NAMALWA (cell line): Measurements from ENCODE around the gene PPP2R5B.
A peak's percentile ranks its signal among the peaks of the same experiment; 100 is the strongest.

Experiments
- DNase-seq: peaks from one replicate; pipeline ENCODE4 v3.0.0-alpha.2; 2015; ENCODE audit warnings: low spot score

Gene PPP2R5B

GRCh38 chr11:64908766-64909165 is 15.7 kb upstream of the PPP2R5B start:
- DNase-seq: no peak

GRCh38 chr11:64909653-64910343 is 14.7 kb upstream of the PPP2R5B start:
- DNase-seq: no peak

- DNase-seq: no peak
Observed at GRCh38 chr11:64910451-64911093, 13.9 kb upstream of the PPP2R5B start.

GRCh38 chr11:64911142-64911541 is 13.3 kb upstream of the PPP2R5B start:
- no peak for DNase-seq

- DNase-seq: no peak
Observed at GRCh38 chr11:64911689-64912088, 12.8 kb upstream of the PPP2R5B start.

- DNase-seq: no peak
Observed at GRCh38 chr11:64913171-64913727, 11.2 kb upstream of the PPP2R5B start.

- no peak for DNase-seq
Observed at GRCh38 chr11:64914123-64914522, 10.4 kb upstream of the PPP2R5B start.

- DNase-seq: no peak
Observed at GRCh38 chr11:64915376-64915887, 9.1 kb upstream of the PPP2R5B start.

GRCh38 chr11:64916040-64916774 is 8.3 kb upstream of the PPP2R5B start:
- peak; percentile 66 for DNase-seq

GRCh38 chr11:64916775-64917662 is 7.5 kb upstream of the PPP2R5B start, which contains the start of gene ATG2A:
Gene ATG2A (minus strand): TSS chr11:64917209. CDS start chr11:64917135, 74 bp downstream.
- DNase-seq: peak; percentile 100

GRCh38 chr11:64917663-64917995 is 6.9 kb upstream of the PPP2R5B start:
- DNase-seq: no peak

GRCh38 chr11:64918017-64918416 is 6.5 kb upstream of the PPP2R5B start:
- DNase-seq: peak; percentile 77

GRCh38 chr11:64919627-64920026 is 4.9 kb upstream of the PPP2R5B start:
- no peak for DNase-seq

GRCh38 chr11:64920124-64920523 is 4.4 kb upstream of the PPP2R5B start:
- DNase-seq: no peak

GRCh38 chr11:64921384-64921783 is 3.1 kb upstream of the PPP2R5B start:
- no peak for DNase-seq

- DNase-seq: no peak
Observed at GRCh38 chr11:64923151-64923661, 1.3 kb upstream of the PPP2R5B start.

- no peak for DNase-seq
Observed at GRCh38 chr11:64924910-64925284, 408 bp downstream of the PPP2R5B start.

GRCh38 chr11:64925536-64926436 is 1.3 kb downstream of the PPP2R5B start:
- no peak for DNase-seq

- no peak for DNase-seq
Observed at GRCh38 chr11:64926689-64927088, 2.2 kb downstream of the PPP2R5B start.

- DNase-seq: no peak
Observed at GRCh38 chr11:64928957-64929356, 4.5 kb downstream of the PPP2R5B start.
